TTC549 (cell line): ENCODE measurements around the gene TBATA.

Experiments
- FAIRE-seq: peaks from 2 replicates; lab custom pipeline; 2012; peaks lifted over from hg19 to GRCh38; lab: Jason Lieb, UNC

The TBATA gene

DNA sequence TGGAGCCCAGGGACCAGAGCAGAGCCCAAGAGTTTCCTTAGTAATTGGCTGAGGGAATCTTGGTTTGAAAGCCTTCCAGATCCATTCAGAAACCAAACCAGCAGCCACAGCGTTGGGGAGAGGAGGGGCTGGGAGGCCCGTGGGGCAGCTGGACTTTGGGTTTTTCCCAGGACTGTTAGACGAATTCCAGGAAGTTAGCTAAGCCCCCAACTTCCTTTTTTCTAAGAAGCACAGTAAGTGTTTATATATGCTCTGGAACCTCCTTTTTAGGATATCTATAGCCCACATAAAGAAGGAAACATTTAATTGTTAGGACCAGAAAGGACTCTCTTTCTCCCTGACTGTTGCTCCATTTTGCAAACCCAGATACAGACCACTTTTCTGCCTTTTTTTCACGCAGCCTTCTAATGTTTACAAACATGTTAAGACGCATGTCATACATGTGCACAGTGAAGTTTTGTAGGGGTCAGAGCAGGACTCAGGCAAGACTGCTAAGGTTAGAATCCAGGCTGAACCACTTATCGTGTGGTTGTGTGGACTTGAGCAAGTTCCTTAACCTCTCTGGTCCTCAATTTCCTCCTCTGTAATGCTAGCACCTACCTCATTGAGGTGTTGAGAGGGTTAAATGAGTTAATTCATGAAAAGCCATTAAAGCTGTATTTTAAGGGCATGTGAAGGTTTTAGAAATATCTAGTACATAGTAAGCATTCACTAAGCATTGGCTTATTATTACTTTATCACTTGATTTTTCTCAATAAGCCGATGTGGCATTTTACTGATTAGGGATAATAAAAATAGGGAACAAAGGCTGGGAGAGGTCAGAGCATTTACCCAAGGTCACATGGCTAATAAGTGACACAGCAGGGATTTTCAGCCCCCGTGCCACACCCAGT lies 42.4 kb downstream of the TBATA start:
- no peak for FAIRE-seq

DNA sequence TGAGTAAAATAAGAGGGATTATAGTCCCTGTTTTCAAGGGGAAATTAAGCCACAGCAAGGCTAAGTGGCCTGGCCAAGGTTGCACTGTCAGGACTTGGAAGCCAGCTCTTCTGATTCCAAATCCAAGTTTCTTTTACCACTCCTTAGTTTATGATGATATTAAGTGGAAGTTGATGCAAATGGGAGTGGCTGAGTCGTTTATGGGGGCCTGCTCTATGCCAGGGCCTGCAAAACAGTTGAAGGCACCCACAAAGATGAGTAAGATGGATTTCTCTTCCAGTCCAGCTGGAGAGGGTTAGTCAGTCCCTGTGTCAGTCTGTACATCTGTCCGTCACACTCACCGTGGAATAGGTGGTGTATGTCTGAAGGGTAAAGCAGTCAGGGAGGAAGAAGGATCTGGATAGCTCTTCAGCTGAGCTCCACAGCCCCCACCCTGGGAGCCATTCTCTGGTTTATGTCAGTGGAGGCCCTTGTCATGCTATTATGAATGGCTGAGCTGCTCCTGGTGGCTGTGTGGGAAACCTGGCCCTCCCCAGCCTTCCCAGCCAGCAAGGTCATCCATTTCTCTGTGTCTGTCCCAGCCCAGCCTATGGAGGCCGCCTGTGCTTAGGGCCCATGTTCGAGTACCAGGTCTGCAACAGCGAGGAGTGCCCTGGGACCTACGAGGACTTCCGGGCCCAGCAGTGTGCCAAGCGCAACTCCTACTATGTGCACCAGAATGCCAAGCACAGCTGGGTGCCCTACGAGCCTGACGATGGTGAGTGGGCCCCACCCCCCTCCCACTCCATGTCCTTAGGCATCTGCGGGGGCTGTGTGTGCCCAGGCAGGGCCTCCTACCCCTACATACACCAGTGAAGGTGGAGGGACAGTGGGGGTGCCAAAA lies 44.5 kb downstream of the TBATA start:
- no peak for FAIRE-seq

- no peak for FAIRE-seq
These were observed 46.4 kb downstream of the TBATA start for GRCh38 chr10:70738761-70739121.

DNA sequence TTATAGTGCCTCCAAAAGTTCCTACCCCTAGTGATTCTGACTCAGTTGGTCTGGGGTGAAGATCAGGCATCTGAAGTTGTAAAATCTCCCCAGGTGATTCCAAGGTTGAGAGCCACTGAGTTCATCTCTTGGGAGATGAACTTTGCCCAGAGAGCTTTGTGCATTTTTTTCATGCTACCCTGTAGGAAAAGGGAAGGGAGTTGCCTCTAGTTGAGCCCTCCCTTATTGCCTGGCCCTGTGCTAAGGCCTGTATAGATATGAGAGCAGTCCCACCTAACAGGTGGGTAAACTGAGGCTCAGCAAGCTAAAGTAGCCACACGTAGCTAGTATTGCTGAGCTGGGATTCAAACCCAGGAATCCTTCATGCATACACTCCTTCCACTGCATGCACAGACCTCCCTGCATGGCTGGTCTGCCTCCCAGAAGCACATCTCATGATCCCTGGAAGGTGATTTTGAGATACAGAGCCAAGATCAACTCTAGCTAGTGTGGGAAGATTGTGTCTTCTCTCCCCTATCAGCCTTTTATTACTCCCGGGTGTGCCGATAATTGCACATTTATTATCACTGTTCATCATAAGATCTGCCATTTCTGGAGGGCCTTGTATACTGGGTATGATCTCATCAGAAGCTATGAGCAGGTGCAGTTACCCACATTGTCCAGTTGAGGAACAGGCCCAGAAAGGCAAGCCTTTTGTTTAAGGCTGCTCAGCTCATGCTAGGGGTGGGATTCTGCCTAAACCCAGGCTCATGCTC lies 47.0 kb downstream of the TBATA start:
- FAIRE-seq = no peak

GRCh38 chr10:70737250-70737649 lies 47.9 kb downstream of the TBATA start:
- no peak for FAIRE-seq

- FAIRE-seq = no peak
These were observed 48.7 kb downstream of the TBATA start for GRCh38 chr10:70736525-70736924.

GRCh38 chr10:70735161-70735560 lies 50.0 kb downstream of the TBATA start:
- no peak for FAIRE-seq

DNA sequence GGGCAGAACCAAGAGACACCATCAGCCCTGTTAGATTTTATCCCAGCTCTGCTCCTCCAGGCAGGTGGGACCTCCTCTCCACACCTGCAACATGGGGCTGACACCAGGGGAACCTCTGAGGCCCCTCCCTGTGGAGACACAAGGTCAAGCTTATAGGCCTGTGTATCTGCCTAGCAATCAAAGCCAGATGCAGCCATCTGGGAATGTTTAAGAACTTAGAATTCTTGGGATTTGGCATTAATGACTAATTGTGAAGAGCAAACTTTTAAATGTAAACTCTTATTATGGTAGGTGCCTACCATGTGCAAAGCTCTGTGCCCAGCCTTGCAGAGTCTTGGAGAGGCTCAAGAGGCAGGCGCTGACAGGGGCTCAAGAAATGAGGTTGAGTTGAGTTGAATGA lies 52.1 kb downstream of the TBATA start:
- FAIRE-seq = no peak

DNA sequence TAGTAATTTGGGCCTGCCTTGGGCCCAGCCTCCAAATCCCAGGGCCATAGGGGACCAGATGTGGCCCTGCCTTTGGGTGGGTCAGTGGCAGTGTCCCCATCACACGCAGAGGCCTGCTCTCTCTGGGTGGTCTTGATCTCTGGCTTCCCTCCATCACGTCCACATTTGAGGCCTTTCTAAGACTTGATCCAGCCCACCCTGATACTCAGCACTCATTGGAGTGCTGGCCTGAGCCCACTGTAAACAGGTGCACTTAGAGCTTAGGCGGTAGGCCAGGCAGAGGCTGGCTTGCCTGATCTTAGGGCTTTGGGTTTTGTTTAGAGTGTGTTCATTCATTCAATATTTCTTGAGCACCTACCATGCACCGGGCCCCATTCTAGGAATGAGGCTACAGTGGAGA lies 52.6 kb downstream of the TBATA start:
- FAIRE-seq = no peak

- FAIRE-seq = no peak
These were observed 54.2 kb downstream of the TBATA start for GRCh38 chr10:70730955-70731354.

- no peak for FAIRE-seq
These were observed 55.3 kb downstream of the TBATA start for GRCh38 chr10:70729763-70730357.

GRCh38 chr10:70728328-70728727 lies 56.8 kb downstream of the TBATA start:
- no peak for FAIRE-seq

DNA sequence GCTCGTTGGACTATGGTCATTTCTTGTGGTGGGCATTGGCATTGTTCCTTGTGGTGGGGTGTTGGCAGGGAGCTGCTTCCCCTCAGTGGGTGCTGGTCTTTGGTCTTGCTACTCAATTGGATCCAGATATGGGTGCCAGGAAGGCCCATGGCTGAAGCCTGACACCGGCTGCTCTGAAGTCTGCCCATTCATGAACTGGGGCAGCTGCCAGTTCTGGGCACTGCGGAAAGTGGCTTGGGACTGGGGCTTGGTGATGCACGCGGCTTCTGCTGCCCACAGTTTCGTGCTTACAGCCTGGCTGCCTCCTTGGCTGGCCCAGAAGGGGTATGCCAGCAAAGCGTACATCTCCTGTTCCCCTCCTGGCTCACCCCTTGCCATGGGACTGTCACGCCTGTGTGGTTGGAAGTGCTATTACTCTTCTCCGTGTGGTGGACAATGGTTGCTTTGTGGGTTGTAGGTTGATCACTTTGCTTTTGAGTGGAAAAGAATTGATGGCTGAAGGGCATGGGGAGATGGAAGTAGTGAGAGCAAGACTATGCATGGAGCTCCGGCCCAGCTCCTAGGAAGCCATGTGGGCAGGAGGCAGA lies 58.2 kb downstream of the TBATA start:
- no peak for FAIRE-seq

DNA sequence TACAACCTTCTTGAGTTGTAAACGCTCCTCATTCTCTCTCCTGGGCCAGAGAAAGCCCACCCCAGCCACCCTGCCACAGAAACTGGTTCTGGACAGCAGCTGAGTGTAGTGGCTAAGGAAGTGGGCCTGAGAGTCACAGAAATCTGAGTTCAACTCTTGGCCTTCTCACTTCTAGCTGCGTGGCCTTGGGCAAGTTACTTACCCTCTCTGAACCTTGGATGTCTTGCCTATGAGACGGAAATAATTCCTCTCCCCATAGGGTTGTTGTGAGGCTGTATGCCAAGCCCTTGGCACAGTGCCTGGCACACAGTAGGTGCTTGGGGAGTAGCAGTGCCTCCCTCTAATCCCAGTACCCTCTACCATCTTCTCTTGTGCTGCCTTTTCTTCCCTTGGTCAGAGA lies 61.4 kb downstream of the TBATA start:
- FAIRE-seq = no peak

DNA sequence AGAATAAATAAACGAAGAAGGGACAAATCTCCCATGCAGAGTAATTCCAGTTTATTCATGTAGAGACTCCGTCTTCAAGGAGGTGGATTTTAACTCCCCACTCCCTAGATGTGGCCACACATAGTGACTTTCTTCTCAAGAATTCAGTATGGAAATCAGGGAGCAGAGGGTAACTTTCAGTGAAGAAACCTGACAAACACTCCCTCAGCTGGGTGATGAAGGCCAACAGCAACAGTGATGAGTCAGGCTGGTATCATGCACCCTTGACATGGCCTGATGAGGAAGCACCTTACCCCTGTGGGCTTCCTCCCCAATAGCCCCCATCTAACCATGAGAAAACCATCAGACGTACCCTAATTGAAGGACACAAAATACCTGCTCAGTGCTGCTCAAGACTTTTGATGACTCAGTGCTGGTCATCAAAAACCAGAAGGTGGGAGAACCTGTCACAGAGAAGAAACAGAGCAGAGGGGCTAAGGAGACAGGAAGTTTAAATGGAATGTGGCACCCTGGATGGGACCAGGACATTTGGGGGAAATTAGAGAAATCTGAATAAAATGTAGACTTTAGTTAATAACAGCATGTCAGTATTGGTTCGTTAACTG lies 62.3 kb downstream of the TBATA start:
- FAIRE-seq = no peak
